H1 (cell line): Measurements from ENCODE around the gene STIL.

ENCODE experiments used
- BRCA1 ChIP-seq: IDR thresholded peaks from 2 replicates; pipeline ENCODE4 v1.6.1; 2012; ENCODE audit warnings: low read depth, low read length, improper control_type of control experiment
- CEBPB ChIP-seq: IDR thresholded peaks from 2 replicates; pipeline ENCODE4 v1.6.1; 2012; ENCODE audit warnings: low read depth, low read length
- TF ChIP-seq, protein P1 (sequence below), 3 experiments: IDR thresholded peaks; 1 replicate in 2 of 3; 2 replicates in 1 of 3; pipeline versions ENCODE4 v1.5.1 to v1.6.1; 2011; ENCODE audit warnings: low read length in 3 of 3, mild to moderate bottlenecking in 3 of 3, inconsistent platforms in 2 of 3, low read depth in 1 of 3, moderate library complexity in 1 of 3; ENCODE audit not compliant: insufficient read depth in 1 of 3; ENCODE audit errors: control extremely low read depth in 1 of 3

DNA sequence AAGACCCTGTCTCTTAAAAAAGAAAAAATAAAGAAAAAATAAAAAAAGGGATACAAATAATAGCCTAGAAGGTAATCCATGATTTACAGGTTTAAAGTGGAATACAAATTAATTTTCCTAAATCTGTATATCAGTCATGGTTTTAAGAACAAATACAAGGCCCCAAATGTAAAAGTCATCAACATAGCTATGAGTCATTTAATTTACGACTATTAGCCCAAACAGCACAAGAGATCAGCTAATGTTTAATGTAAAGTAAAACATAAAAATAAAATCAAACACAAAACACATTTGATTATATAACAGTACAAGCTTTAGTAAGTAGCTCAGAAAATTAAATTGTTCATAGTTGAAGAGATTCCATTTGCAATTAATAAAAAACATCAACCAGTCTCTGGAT, 61.6 kb downstream of the STIL start:
- TF ChIP-seq BRCA1: no peak
- TF ChIP-seq CEBPB: no peak
- TF ChIP-seq, protein P1, sequence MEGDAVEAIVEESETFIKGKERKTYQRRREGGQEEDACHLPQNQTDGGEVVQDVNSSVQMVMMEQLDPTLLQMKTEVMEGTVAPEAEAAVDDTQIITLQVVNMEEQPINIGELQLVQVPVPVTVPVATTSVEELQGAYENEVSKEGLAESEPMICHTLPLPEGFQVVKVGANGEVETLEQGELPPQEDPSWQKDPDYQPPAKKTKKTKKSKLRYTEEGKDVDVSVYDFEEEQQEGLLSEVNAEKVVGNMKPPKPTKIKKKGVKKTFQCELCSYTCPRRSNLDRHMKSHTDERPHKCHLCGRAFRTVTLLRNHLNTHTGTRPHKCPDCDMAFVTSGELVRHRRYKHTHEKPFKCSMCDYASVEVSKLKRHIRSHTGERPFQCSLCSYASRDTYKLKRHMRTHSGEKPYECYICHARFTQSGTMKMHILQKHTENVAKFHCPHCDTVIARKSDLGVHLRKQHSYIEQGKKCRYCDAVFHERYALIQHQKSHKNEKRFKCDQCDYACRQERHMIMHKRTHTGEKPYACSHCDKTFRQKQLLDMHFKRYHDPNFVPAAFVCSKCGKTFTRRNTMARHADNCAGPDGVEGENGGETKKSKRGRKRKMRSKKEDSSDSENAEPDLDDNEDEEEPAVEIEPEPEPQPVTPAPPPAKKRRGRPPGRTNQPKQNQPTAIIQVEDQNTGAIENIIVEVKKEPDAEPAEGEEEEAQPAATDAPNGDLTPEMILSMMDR (IDR thresholded peaks at IDR 0.05; ENCODE audit: control extremely low read depth in 1 of 3, insufficient read depth in 1 of 3, low read depth in 1 of 3, low read length in 3 of 3): no peak
